Endothelial cell of umbilical vein (primary cell): Measurements from ENCODE around the gene FSD2. TPM values are rescaled to one million over a fixed set of nuclear protein-coding genes. Genes with fewer than 3 reads are reported as not detected.

Experiments used
- BruUV-seq: library from RNA; stranded (reverse); fragments of 400-500 nt; replicated peaks from 2 replicates; lab custom pipeline; 2021; lab: Mats Ljungman, UMichigan
- CTCF ChIA-PET: fragments of 300-600, 350-600 bp; sonication (Branson Sonifier 250); formaldehyde crosslinking; loops from one replicate; lab custom pipeline; 2021; ENCODE audit warnings: antibody characterized with exemption, inconsistent platforms; lab: Charles Lee
- POLR2A ChIA-PET: fragments of 300-600, 350-600 bp; sonication (Branson Sonifier 250); formaldehyde crosslinking; loops from one replicate; lab custom pipeline; 2021; ENCODE audit warnings: antibody characterized with exemption, inconsistent platforms; lab: Charles Lee
- DNase-seq: peaks from one replicate; pipeline ENCODE4 v3.0.0-alpha.2; 2011; ENCODE audit warnings: low read depth, low spot score
- FAIRE-seq: peaks from 2 replicates; lab custom pipeline; 2011; peaks lifted over from hg19 to GRCh38; lab: Jason Lieb, UNC
- H2AFZ ChIP-seq: 2 replicates; pipeline ENCODE4 v1.6.0; 2012; ENCODE audit warnings: low read depth, low read length, control low read depth, inconsistent platforms
- H3K27ac ChIP-seq: 2 replicates; pipeline ENCODE4 v1.5.1; 2011; ENCODE audit warnings: low read depth, mild to moderate bottlenecking, control low read depth, low read length, moderate library complexity; ENCODE audit not compliant: insufficient read depth
- H3K27me3 ChIP-seq, 2 experiments: 2 replicates each; pipeline versions ENCODE4 v1.6.0 to v1.6.1; 2011; ENCODE audit warnings: low read length in 2 of 2, mixed read lengths in 1 of 2; ENCODE audit not compliant: control insufficient read depth in 2 of 2, insufficient read depth in 2 of 2
- H3K36me3 ChIP-seq, 2 experiments: 2 replicates in 1 of 2; 3 replicates in 1 of 2; pipeline ENCODE4 v1.5.1; 2011; ENCODE audit warnings: low read length in 2 of 2, mild to moderate bottlenecking in 1 of 2, moderate library complexity in 1 of 2; ENCODE audit not compliant: control insufficient read depth in 2 of 2, insufficient read depth in 2 of 2; ENCODE audit errors: extremely low read depth in 1 of 2
- H3K4me1 ChIP-seq: 3 replicates; pipeline ENCODE4 v1.5.1; 2011; ENCODE audit warnings: mild to moderate bottlenecking, low read length; ENCODE audit not compliant: control insufficient read depth, insufficient read depth; ENCODE audit errors: extremely low read depth
- H3K4me2 ChIP-seq: 2 replicates; pipeline ENCODE4 v1.6.1; 2011; ENCODE audit warnings: low read length, control low read depth, mixed read lengths; ENCODE audit not compliant: insufficient read depth
- H3K4me3 ChIP-seq, 3 experiments: fragments of 200-600 bp in 1 of 3; sonication (generic), shearing (Covaris generic) in 1 of 3; replicated peaks in 1 of 3; 2 replicates each; pipeline ENCODE4 v1.5.1; 2011 to 2016; ENCODE audit warnings: control low read depth in 3 of 3, low read length in 3 of 3, mild to moderate bottlenecking in 2 of 3, inconsistent platforms in 1 of 3, low read depth in 1 of 3, moderate library complexity in 1 of 3; ENCODE audit not compliant: insufficient read depth in 1 of 3
- H3K79me2 ChIP-seq: 2 replicates; pipeline ENCODE4 v1.6.0; 2012; ENCODE audit warnings: low read length, inconsistent platforms; ENCODE audit not compliant: control insufficient read depth, insufficient read depth
- H3K9ac ChIP-seq: replicated peaks from 2 replicates; pipeline ENCODE3; 2011; ENCODE audit warnings: low read length, control low read depth; ENCODE audit not compliant: insufficient read depth; ENCODE audit errors: extremely low read depth
- H3K9me1 ChIP-seq: replicated peaks from 3 replicates; pipeline ENCODE4 v1.6.0; 2011; ENCODE audit warnings: mild to moderate bottlenecking, low read length; ENCODE audit not compliant: control insufficient read depth, insufficient read depth; ENCODE audit errors: extremely low read depth
- H3K9me3 ChIP-seq: replicated peaks from 2 replicates; pipeline ENCODE4 v1.5.1; 2012; ENCODE audit warnings: low read length, inconsistent platforms; ENCODE audit not compliant: control insufficient read depth, insufficient read depth
- H4K20me1 ChIP-seq: replicated peaks from 2 replicates; pipeline ENCODE3; 2011; ENCODE audit warnings: mild to moderate bottlenecking, low read length; ENCODE audit not compliant: control insufficient read depth, insufficient read depth; ENCODE audit errors: extremely low read depth
- CTCF ChIP-seq, 2 donors: IDR thresholded peaks; 1 replicate in 1 of 2; 2 replicates in 1 of 2; pipeline ENCODE4 v1.5.1; 2011; ENCODE audit warnings: low read length in 2 of 2, mild to moderate bottlenecking in 2 of 2, moderate library complexity in 2 of 2, control low read depth in 1 of 2, inconsistent platforms in 1 of 2, low read depth in 1 of 2; ENCODE audit not compliant: insufficient read depth in 1 of 2; ENCODE audit errors: extremely low read depth in 1 of 2
- POLR2A ChIP-seq: IDR thresholded peaks from 2 replicates; pipeline ENCODE4 v1.6.1; 2012; ENCODE audit warnings: low read depth, mild to moderate bottlenecking, control low read depth, low read length
- dilution Hi-C: fragments of 300-500 bp; cut with MboI; formaldehyde crosslinking; loops from one replicate; pipeline ENCODE4 v1.15.0; 2019; ENCODE audit warnings: low sequenced_read_pairs; ENCODE audit not compliant: extremely low pct_ligation_motif_present
- intact Hi-C: fragments of 100-400 bp; cut with micrococcal nuclease; formaldehyde crosslinking; loops from one replicate; pipeline ENCODE4 v1.10.0; 2022
- polyA plus RNA-seq, 4 experiments: library from polyadenylated mRNA; depleted of rRNA in 3 of 4; stranded (reverse) in 3 of 4; unstranded in 1 of 4; fragments of >200 nt; gene quantifications; 2 replicates each; pipeline versions ENCODE4 v1.2.1 to v1.2.3, GENCODE V29; 2011 to 2012; ENCODE audit warnings: missing spikeins in 1 of 4
- total RNA-seq: library from RNA; stranded (reverse); gene quantifications from 2 replicates; pipeline ENCODE4 v1.2.3, GENCODE V29; 2021

FSD2 gene
- total and polyA plus RNA-seq, 2 donors (not counting 3 experiments of a cell fraction or from before 2014, with no cell fraction given) = not detected

GRCh38 chr15:82849556-82850512 lies 44.0 kb upstream of the FSD2 start:
- FAIRE-seq (peak; percentile 76), DNase-seq (peak; percentile 56)
- CTCF ChIA-PET = interaction anchor here (0.6 to 1.9 kb wide), 17 partner anchors 9 to 588 kb away, joined by 3 to 14 read pairs (median 4); partner anchors contain the start of genes C15orf40 and RAMAC
- Histone ChIP-seq H3K79me2 (no peaks in the 10 kb centered on the region), H4K20me1 (no peaks in the 10 kb centered on the region), H3K4me3 (no peak overlapping the region), H3K27ac (no peak overlapping the region), H3K4me2 (no peak overlapping the region), H3K9me3 (no peaks in the 10 kb centered on the region), H3K36me3 (no peaks in the 10 kb centered on the region), H3K9ac (no peak overlapping the region), H3K27me3 (peaks cover 0 to 2% of the 10 kb centered on the region in 2 experiments), H3K9me1 (no peaks in the 10 kb centered on the region), H2AFZ (peak overlapping the region; percentile 18), H3K4me1 (no peaks in the 10 kb centered on the region)
- no TSS peak for BruUV-seq
- POLR2A ChIA-PET = interaction anchor here (1.6 kb wide), 1 partner anchor 39 kb away, joined by 3 read pairs; no protein-coding TSS in a partner anchor
- TF ChIP-seq CTCF (IDR thresholded peaks at IDR 0.05; ENCODE audit: extremely low read depth in 1 of 2, insufficient read depth in 1 of 2, low read depth in 1 of 2, low read length in 2 of 2) (peak; percentile 67 to 68), POLR2A (no peak)
- dilution Hi-C loops (no loop called here), intact Hi-C loops (loop anchor here (1.0 to 10.0 kb wide), 4 partner anchors 39 to 150 kb away; partner anchors contain the start of genes HOMER2 and RAMAC)
